ENCODE data around the gene RBM28.

DNA sequence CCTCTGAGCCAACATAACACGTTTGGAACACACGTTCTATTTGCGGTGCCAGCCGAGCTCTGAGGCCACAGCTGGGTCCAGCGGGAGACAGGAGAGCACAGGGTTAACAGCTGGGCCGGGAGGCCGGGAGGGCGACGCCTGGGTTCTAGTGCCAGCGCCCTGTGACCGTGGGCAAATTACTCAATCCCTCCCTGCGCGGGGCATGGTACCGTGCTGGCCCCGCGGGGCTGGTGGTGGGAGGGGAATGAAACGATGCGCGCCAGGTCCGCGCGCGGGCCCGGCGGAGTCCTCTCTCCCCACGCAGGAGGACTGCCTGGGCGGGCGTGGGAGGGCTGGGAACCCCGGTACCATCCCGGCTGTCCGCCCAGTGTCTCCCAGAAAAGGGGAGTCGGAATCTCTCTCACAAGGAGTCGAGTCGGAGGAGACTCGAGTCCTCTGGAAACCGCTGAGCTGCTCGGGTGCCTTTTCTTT is 72.2 kb downstream of the RBM28 start:
- TF ChIP-seq POLR2A (IDR thresholded peaks at IDR 0.05) (no peak), POLR2AphosphoS5 (IDR thresholded peaks at IDR 0.05; ENCODE audit: insufficient read depth in 1 of 2, low read depth in 1 of 2) (no peak)
- TF ChIP-seq, protein P1, sequence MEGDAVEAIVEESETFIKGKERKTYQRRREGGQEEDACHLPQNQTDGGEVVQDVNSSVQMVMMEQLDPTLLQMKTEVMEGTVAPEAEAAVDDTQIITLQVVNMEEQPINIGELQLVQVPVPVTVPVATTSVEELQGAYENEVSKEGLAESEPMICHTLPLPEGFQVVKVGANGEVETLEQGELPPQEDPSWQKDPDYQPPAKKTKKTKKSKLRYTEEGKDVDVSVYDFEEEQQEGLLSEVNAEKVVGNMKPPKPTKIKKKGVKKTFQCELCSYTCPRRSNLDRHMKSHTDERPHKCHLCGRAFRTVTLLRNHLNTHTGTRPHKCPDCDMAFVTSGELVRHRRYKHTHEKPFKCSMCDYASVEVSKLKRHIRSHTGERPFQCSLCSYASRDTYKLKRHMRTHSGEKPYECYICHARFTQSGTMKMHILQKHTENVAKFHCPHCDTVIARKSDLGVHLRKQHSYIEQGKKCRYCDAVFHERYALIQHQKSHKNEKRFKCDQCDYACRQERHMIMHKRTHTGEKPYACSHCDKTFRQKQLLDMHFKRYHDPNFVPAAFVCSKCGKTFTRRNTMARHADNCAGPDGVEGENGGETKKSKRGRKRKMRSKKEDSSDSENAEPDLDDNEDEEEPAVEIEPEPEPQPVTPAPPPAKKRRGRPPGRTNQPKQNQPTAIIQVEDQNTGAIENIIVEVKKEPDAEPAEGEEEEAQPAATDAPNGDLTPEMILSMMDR (IDR thresholded peaks at IDR 0.05) = no peak
